Suprapubic skin (tissue), 3 donors: Measurements from ENCODE around the gene LUZP2.

Source experiments
- EP300 ChIP-seq: sonication (generic); formaldehyde crosslinking; IDR thresholded peaks from one replicate; pipeline ENCODE4 v1.6.1; 2017; ENCODE audit warnings: antibody characterized with exemption
- TF ChIP-seq, protein P1 (sequence below), 2 donors: fragments of 200-600 bp in 1 of 2; fragments of 450-650 bp in 1 of 2; sonication (generic) in 1 of 2; IDR thresholded peaks; one replicate each; pipeline ENCODE4 v1.5.1; 2016 to 2019; ENCODE audit warnings: antibody characterized with exemption in 2 of 2, mild to moderate bottlenecking in 1 of 2, moderate library complexity in 1 of 2

DNA sequence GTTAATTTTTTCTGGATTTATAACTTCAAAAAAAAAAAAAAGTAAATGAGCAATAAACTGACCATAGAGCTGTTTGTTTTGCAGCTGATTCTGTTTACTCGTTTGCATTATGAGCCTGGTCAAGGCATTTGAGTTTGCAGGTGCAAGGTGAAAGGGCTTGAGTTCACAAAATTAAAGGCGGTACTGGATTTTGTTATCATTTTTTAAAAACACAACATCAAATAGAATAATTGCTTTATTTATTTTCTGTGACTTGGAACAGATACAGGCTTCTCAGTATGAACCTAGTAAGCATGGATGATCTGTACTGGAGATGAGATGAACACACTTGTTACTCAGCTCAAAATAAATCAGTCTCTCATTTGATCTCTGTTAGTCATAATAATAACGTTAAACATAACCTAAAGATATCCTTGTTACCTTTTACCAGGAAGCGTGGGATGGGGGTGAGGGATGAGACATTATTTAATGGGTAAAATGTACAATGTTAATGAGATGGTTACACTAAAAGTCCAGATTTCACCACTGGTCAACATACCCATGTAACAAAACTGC lies 137.8 kb downstream of the LUZP2 start:
- TF ChIP-seq, protein P1, sequence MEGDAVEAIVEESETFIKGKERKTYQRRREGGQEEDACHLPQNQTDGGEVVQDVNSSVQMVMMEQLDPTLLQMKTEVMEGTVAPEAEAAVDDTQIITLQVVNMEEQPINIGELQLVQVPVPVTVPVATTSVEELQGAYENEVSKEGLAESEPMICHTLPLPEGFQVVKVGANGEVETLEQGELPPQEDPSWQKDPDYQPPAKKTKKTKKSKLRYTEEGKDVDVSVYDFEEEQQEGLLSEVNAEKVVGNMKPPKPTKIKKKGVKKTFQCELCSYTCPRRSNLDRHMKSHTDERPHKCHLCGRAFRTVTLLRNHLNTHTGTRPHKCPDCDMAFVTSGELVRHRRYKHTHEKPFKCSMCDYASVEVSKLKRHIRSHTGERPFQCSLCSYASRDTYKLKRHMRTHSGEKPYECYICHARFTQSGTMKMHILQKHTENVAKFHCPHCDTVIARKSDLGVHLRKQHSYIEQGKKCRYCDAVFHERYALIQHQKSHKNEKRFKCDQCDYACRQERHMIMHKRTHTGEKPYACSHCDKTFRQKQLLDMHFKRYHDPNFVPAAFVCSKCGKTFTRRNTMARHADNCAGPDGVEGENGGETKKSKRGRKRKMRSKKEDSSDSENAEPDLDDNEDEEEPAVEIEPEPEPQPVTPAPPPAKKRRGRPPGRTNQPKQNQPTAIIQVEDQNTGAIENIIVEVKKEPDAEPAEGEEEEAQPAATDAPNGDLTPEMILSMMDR (IDR thresholded peaks at IDR 0.05) = no peak
- TF ChIP-seq EP300 = no peak
